HepG2 (cell line): Measurements from ENCODE around the gene STARD6. TPM values are rescaled to one million over a fixed set of nuclear protein-coding genes. Genes with fewer than 3 reads are reported as not detected.
A peak's percentile ranks its signal among the peaks of the same experiment; 100 is the strongest.

Experiments used
- ATAC-seq: fragments of 200-7000 bp; cut with Tn5 transposase; 3 replicates; pipeline ENCODE4 v1.9.1; 2020; ENCODE audit warnings: mild to moderate bottlenecking, moderate library complexity
- BruUV-seq: library from RNA; stranded (reverse); fragments of 400-500 nt; replicated peaks from 2 replicates; lab custom pipeline; 2021; lab: Mats Ljungman, UMichigan
- CTCF ChIA-PET: fragments of 300-600 bp; formaldehyde crosslinking; extraction: SDS; loops from one replicate; lab custom pipeline; 2021; ENCODE audit warnings: low total read pairs, inconsistent platforms, low intra/inter-chr PET ratio; lab: Yijun Ruan, JAX
- POLR2A ChIA-PET: fragments of 350-600 bp; sonication (Branson Sonifier 250); formaldehyde crosslinking; loops from one replicate; lab custom pipeline; 2020; ENCODE audit warnings: antibody characterized with exemption, inconsistent platforms; lab: Yijun Ruan, JAX
- DNase-seq: peaks from one replicate; pipeline ENCODE4 v3.0.0-alpha.2; 2015; ENCODE audit warnings: low spot score
- FAIRE-seq: peaks from 3 replicates; lab custom pipeline; 2011; peaks lifted over from hg19 to GRCh38; lab: Jason Lieb, UNC
- H2AFZ ChIP-seq: one replicate; pipeline ENCODE4 v1.6.1; 2011; ENCODE audit warnings: low read length, inconsistent platforms
- H3K27ac ChIP-seq: fragments of 300-600 bp; 3 replicates; pipeline ENCODE4 v1.8.0; 2011; ENCODE audit warnings: mixed run types, mild to moderate bottlenecking, mixed read lengths, low read length, inconsistent platforms; ENCODE audit not compliant: insufficient read depth; ENCODE audit errors: extremely low read length
- H3K27me3 ChIP-seq, 2 experiments: fragments of 200-600 bp in 1 of 2; 2 replicates in 1 of 2; 3 replicates in 1 of 2; pipeline versions ENCODE4 v1.6.0 to v1.8.0; 2011; ENCODE audit warnings: low read length in 2 of 2, mild to moderate bottlenecking in 2 of 2, moderate library complexity in 2 of 2, inconsistent platforms in 1 of 2; ENCODE audit not compliant: insufficient read depth in 2 of 2, control insufficient read depth in 1 of 2
- H3K36me3 ChIP-seq, 2 experiments: fragments of 200-600 bp in 1 of 2; replicated peaks in 1 of 2; 2 replicates in 1 of 2; 3 replicates in 1 of 2; pipeline versions ENCODE4 v1.5.1 to v1.8.0; 2011; ENCODE audit warnings: low read length in 2 of 2, inconsistent platforms in 1 of 2; ENCODE audit not compliant: insufficient read depth in 2 of 2, control insufficient read depth in 1 of 2
- H3K4me1 ChIP-seq: 2 replicates; pipeline ENCODE4 v1.5.1; 2012; ENCODE audit warnings: low read length, inconsistent platforms; ENCODE audit not compliant: insufficient read depth
- H3K4me2 ChIP-seq: 2 replicates; pipeline ENCODE4 v1.6.0; 2011; ENCODE audit warnings: low read depth, low read length, inconsistent platforms
- H3K4me3 ChIP-seq, 3 experiments: fragments of 200-600 bp in 1 of 3; sonication (generic), shearing (Covaris generic) in 1 of 3; replicated peaks in 1 of 3; 2 replicates each; pipeline ENCODE4 v1.5.1; 2011 to 2016; ENCODE audit warnings: low read length in 3 of 3, inconsistent platforms in 2 of 3, low read depth in 2 of 3, mild to moderate bottlenecking in 2 of 3, control low read depth in 1 of 3, mixed read lengths in 1 of 3; ENCODE audit not compliant: insufficient read depth in 1 of 3
- H3K79me2 ChIP-seq: one replicate; pipeline ENCODE4 v1.6.1; 2011; ENCODE audit warnings: low read length, inconsistent platforms; ENCODE audit not compliant: insufficient read depth
- H3K9ac ChIP-seq: 2 replicates; pipeline ENCODE4 v1.6.0; 2011; ENCODE audit warnings: mild to moderate bottlenecking, low read depth, low read length, inconsistent platforms; ENCODE audit not compliant: insufficient read depth
- H3K9me3 ChIP-seq: 2 replicates; pipeline ENCODE4 v1.5.1; 2012; ENCODE audit warnings: mild to moderate bottlenecking, low read length
- H4K20me1 ChIP-seq: 2 replicates; pipeline ENCODE4 v1.6.0; 2011; ENCODE audit warnings: inconsistent platforms, mild to moderate bottlenecking, low read length, moderate library complexity; ENCODE audit not compliant: insufficient read depth
- E2F5 ChIP-seq: sonication (generic); formaldehyde crosslinking; conservative IDR thresholded peaks from 2 replicates; pipeline ENCODE4 v1.4.0; 2020; ENCODE audit warnings: missing genetic modification reagents
- GATAD2A ChIP-seq: IDR thresholded peaks from 2 replicates; pipeline ENCODE4 v1.6.1; 2016
- GLI4 ChIP-seq: sonication (generic); formaldehyde crosslinking; IDR thresholded peaks from 2 replicates; pipeline ENCODE4 v1.5.1; 2020; ENCODE audit warnings: missing genetic modification reagents, mild to moderate bottlenecking, moderate library complexity, borderline replicate concordance
- HCFC1 ChIP-seq: fragments of 150-350 bp; IDR thresholded peaks from 2 replicates; pipeline ENCODE4 v1.6.1; 2014; ENCODE audit warnings: low read depth, low read length
- HINFP ChIP-seq: sonication (generic); formaldehyde crosslinking; IDR thresholded peaks from 2 replicates; pipeline ENCODE4 v1.4.0; 2020; ENCODE audit warnings: low read depth, mild to moderate bottlenecking, missing genetic modification reagents
- LBX2 ChIP-seq: sonication (generic); formaldehyde crosslinking; IDR thresholded peaks from 2 replicates; pipeline ENCODE4 v1.5.0; 2020; ENCODE audit warnings: missing genetic modification reagents, mild to moderate bottlenecking, borderline replicate concordance
- PRPF4 ChIP-seq: fragments of 200-400 bp; formaldehyde crosslinking; IDR thresholded peaks from 2 replicates; pipeline ENCODE4 v1.6.1; 2016; ENCODE audit warnings: low read length, low read depth; ENCODE audit not compliant: poor library complexity, severe bottlenecking
- SOX5 ChIP-seq: IDR thresholded peaks from 2 replicates; pipeline ENCODE4 v1.6.1; 2016; ENCODE audit warnings: borderline replicate concordance
- ZNF530 ChIP-seq: sonication (generic); formaldehyde crosslinking; IDR thresholded peaks from 2 replicates; pipeline ENCODE4 v1.5.0; 2020; ENCODE audit warnings: low read depth, mild to moderate bottlenecking, missing genetic modification reagents
- ZNF609 ChIP-seq: sonication (generic); formaldehyde crosslinking; IDR thresholded peaks from 2 replicates; pipeline ENCODE4 v1.4.0; 2020; ENCODE audit warnings: mild to moderate bottlenecking, missing genetic modification reagents, borderline replicate concordance
- ZNF792 ChIP-seq: IDR thresholded peaks from 2 replicates; pipeline ENCODE4 v1.6.1; 2016
- ZSCAN29 ChIP-seq: sonication (generic); formaldehyde crosslinking; conservative IDR thresholded peaks from 2 replicates; pipeline ENCODE4 v1.4.0; 2020; ENCODE audit warnings: mild to moderate bottlenecking, missing genetic modification reagents
- WGBS: methylation state at CpG from one replicate; pipeline ENCODE4 v1.1.6; 2017; ENCODE audit warnings: low lambda C conversion rate; 5-methylcytosine and 5-hydroxymethylcytosine counted together
- in situ Hi-C: cut with HindIII; loops from 2 replicates; pipeline ENCODE4 v1.10.0; 2017; ENCODE audit warnings: low pct_unique_long_range_greater_than_20kb; ENCODE audit not compliant: extremely low pct_ligation_motif_present
- intact Hi-C: fragments of 100-400 bp; cut with micrococcal nuclease; formaldehyde crosslinking; loops from one replicate; pipeline ENCODE4 v1.10.0; 2022; ENCODE audit not compliant: unreplicated experiment
- polyA plus RNA-seq, 8 experiments: library from polyadenylated mRNA; depleted of rRNA in 3 of 8; stranded (reverse) in 7 of 8; unstranded in 1 of 8; fragments of >200 nt; fragmentation: Illumina TruSeq in 4 of 8; extraction: Trizol in 4 of 8; gene quantifications; 2 replicates each; pipeline versions ENCODE4 v1.2.1 to v1.2.3, GENCODE V29; 2011 to 2016; ENCODE audit warnings: low read depth in 4 of 8, missing spikeins in 1 of 8, mixed read lengths in 1 of 8; ENCODE audit not compliant: insufficient read depth in 1 of 8
- total RNA-seq, 5 experiments: library from RNA; depleted of rRNA; stranded (reverse); fragments of >200 nt; fragmentation: Illumina TruSeq; extraction: Trizol; gene quantifications; 2 replicates each; pipeline ENCODE4 v1.2.3, GENCODE V29; 2016; ENCODE audit warnings: low read depth in 1 of 5

STARD6 gene
- total and polyA plus RNA-seq, 2 of the 13 experiments (the other 11 are each of a cell fraction or from before 2014, with no cell fraction given) = not detected

GRCh38 chr18:54360406-54360805 is 2.7 kb upstream of the STARD6 start (continued):
- TF ChIP-seq E2F5 (CRISPR knock-in tag) (no peak), GATAD2A (CRISPR knock-in tag) (peak; percentile 30; the same call in 1 of the 2 replicates), SOX5 (CRISPR knock-in tag) (peak; percentile 36; the same call in 1 of the 2 replicates)

DNA sequence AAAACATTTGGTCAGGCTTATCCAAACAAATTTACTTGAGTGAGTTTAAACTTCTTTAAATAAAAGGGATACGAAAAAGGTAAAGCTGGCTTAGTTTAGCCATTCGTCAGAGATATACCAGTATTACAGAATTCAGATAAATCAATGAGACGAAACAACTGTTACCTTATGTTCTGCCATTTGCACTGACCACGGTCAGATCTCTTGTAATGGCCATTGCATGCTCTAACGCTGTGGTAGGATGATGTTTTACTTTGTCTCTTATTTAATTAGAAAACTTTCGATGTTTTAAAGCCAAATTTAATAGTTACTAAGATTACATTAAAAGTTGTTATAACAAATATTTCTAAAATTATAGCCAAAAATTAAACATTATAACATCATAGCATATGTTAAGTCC is 1.6 kb upstream of the STARD6 start:
- H4K20me1 ChIP-seq = no peaks in the 10 kb centered on the region
- ChIA-PET CTCF (no interaction called here), POLR2A (no interaction called here)
- ATAC-seq = no peak
- H3K27ac ChIP-seq = no peak overlapping the region
- intact Hi-C loops = no loop called here
- peak overlapping the region; percentile 68; the same call in 1 of the 2 replicates for H3K9ac ChIP-seq
- H3K4me2 ChIP-seq = peak overlapping the region; percentile 93
- H3K4me1 ChIP-seq = peaks cover 28% of the 10 kb centered on the region
- no TSS peak for BruUV-seq
- H2AFZ ChIP-seq = peak overlapping the region; percentile 92
- no peak for DNase-seq
- H3K4me3 ChIP-seq = peak overlapping the region; percentile 92 to 99 (median 97); a peak in 5 of 6 replicates
- TF ChIP-seq ZSCAN29 (CRISPR knock-in tag) (no peak), ZNF792 (CRISPR knock-in tag) (no peak), PRPF4 (no peak), HINFP (CRISPR knock-in tag) (no peak), ZNF609 (CRISPR knock-in tag) (no peak), LBX2 (CRISPR knock-in tag) (no peak), HCFC1 (no peak), ZNF530 (CRISPR knock-in tag) (no peak), GLI4 (CRISPR knock-in tag) (no peak)
- TF ChIP-seq, all 625 proteins: peak for 0
- WGBS = 42% methylated on average over 6 of the region's 6 CpGs
- Histone ChIP-seq H3K9me3 (no peaks in the 10 kb centered on the region), H3K36me3 (no peaks in the 10 kb centered on the region), H3K27me3 (no peaks in the 10 kb centered on the region; a peak in 2 of 5 replicates), H3K79me2 (no peaks in the 10 kb centered on the region)
- peak; percentile 23 for FAIRE-seq
- in situ Hi-C loops = no loop called here
